Measurements from ENCODE around the gene DNAJA3. TPM values are rescaled to one million over a fixed set of nuclear protein-coding genes. Genes with fewer than 3 reads are reported as not detected.

The DNAJA3 gene
- total RNA-seq, 2 experiments from 2014 or later, result 64.0 to 68.7 TPM

- Mint-ChIP-seq H3K36me3 (peaks cover 31% of the 10 kb centered on the region), H3K27ac (peak overlapping the region; percentile 91), H3K9me3 (ENCODE audit: low read depth) (no peaks in the 10 kb centered on the region), H3K4me3 (peak overlapping the region; percentile 27), H3K27me3 (no peaks in the 10 kb centered on the region), H3K4me1 (peaks cover 29% of the 10 kb centered on the region)
- DNase-seq (peak; percentile 94), ATAC-seq (peak; percentile 98)
- CTCF ChIA-PET, result interaction anchor here (0.6 to 2.8 kb wide), 9 partner anchors 10 to 191 kb away, joined by 3 to 22 read pairs (median 3); partner anchors contain the start of genes HMOX2, MGRN1 and NMRAL1
Measured at GRCh38 chr16:4465977-4466779, 40.5 kb downstream of the DNAJA3 start.

GRCh38 chr16:4467916-4468315 lies 42.2 kb downstream of the DNAJA3 start:
- DNase-seq, result no peak
- H3K4me1 Mint-ChIP-seq, result peaks cover 36% of the 10 kb centered on the region
- H3K36me3 Mint-ChIP-seq, result peaks cover 36% of the 10 kb centered on the region
- ATAC-seq, result no peak
- H3K27me3 Mint-ChIP-seq, result no peaks in the 10 kb centered on the region
- no peak overlapping the region for H3K27ac Mint-ChIP-seq
- CTCF ChIA-PET, result interaction anchor here (2.8 kb wide), 1 partner anchor 8 kb away, joined by 22 read pairs; the partner anchor contains the start of genes HMOX2 and NMRAL1
- H3K9me3 Mint-ChIP-seq (ENCODE audit: low read depth), result no peaks in the 10 kb centered on the region
- H3K4me3 Mint-ChIP-seq, result no peak overlapping the region

DNA sequence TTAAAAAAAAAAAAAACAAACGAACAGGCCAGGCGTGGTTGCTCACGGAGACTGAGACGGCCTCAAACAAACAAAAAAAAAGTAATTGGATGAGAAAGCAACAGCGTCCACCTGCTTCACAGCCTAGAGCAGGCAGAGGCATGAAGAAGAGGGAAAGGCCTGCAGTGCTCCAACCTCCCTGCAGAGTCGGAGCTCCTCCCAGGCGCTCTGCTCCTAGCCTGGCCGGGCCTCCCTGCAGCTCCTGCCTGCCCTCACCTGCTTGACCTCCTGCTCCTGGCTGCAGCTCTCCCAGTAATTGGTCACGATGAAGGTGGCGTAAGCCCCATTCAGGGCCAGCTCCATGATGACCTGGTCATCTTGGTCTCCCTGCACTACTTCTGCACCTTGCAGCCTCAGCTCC lies 43.3 kb downstream of the DNAJA3 start:
- Mint-ChIP-seq H3K9me3 (ENCODE audit: low read depth) (no peaks in the 10 kb centered on the region), H3K27me3 (no peaks in the 10 kb centered on the region), H3K27ac (no peak overlapping the region), H3K4me3 (no peak overlapping the region), H3K4me1 (peaks cover 44% of the 10 kb centered on the region), H3K36me3 (peaks cover 33% of the 10 kb centered on the region)
- no peak for DNase-seq
- no peak for ATAC-seq
- CTCF ChIA-PET, result no interaction called here

DNA sequence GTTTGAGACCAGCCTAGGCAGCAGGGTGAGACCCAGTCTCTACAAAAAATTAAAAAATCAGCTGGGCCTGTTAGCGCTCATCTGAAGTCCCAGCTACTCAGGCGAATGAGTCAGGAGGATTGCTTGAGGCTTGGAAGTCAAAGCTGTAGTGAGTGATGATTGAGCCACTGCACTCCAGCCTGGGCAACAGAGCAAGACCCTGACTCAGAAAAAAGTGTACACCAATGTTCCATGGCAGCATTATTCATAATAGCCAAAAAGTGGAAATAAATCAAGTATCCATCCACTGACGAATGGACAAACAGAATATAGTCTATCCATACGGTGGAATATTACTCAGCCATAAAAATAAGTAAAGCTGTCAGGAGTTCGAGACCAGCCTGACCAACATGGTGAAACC lies 46.2 kb downstream of the DNAJA3 start:
- peaks cover 16% of the 10 kb centered on the region for H3K36me3 Mint-ChIP-seq
- H3K27ac Mint-ChIP-seq, result peak overlapping the region; percentile 5
- ATAC-seq (no peak), DNase-seq (no peak)
- H3K9me3 Mint-ChIP-seq (ENCODE audit: low read depth), result no peaks in the 10 kb centered on the region
- CTCF ChIA-PET, result interaction anchor here (0.8 to 1.2 kb wide), 5 partner anchors 12 to 218 kb away, joined by 3 read pairs; no protein-coding TSS in a partner anchor
- H3K4me1 Mint-ChIP-seq, result peaks cover 38% of the 10 kb centered on the region
- H3K27me3 Mint-ChIP-seq, result no peaks in the 10 kb centered on the region
- no peak overlapping the region for H3K4me3 Mint-ChIP-seq

DNA sequence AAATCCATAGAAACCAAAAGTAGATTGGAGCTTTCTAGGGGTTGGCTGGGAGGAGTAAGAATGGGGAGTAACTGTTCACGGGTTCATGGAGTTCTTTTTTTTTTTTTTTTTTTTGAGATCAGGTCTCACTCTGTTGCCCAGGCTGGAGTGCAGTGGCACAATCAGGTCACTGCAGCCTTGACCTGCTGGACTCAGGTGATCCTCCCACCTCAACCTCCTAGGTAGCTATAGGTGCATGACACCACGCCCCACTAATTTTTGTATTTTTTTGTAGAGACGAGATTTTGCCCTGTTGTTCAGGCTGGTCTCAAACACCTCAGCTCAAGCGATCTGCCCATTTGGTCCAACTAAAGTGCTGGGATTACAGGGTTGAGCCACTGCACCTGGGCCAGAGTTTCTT lies 47.2 kb downstream of the DNAJA3 start:
- peaks cover 37% of the 10 kb centered on the region for H3K4me1 Mint-ChIP-seq
- DNase-seq (no peak), ATAC-seq (no peak)
- peak overlapping the region; percentile 80 for H3K4me3 Mint-ChIP-seq
- CTCF ChIA-PET, result interaction anchor here (1.1 kb wide), 1 partner anchor 13 kb away, joined by 3 read pairs; no protein-coding TSS in a partner anchor
- no peaks in the 10 kb centered on the region for H3K9me3 Mint-ChIP-seq (ENCODE audit: low read depth)
- peaks cover 15% of the 10 kb centered on the region for H3K36me3 Mint-ChIP-seq
- H3K27me3 Mint-ChIP-seq, result no peaks in the 10 kb centered on the region
- peak overlapping the region; percentile 56 for H3K27ac Mint-ChIP-seq

DNA sequence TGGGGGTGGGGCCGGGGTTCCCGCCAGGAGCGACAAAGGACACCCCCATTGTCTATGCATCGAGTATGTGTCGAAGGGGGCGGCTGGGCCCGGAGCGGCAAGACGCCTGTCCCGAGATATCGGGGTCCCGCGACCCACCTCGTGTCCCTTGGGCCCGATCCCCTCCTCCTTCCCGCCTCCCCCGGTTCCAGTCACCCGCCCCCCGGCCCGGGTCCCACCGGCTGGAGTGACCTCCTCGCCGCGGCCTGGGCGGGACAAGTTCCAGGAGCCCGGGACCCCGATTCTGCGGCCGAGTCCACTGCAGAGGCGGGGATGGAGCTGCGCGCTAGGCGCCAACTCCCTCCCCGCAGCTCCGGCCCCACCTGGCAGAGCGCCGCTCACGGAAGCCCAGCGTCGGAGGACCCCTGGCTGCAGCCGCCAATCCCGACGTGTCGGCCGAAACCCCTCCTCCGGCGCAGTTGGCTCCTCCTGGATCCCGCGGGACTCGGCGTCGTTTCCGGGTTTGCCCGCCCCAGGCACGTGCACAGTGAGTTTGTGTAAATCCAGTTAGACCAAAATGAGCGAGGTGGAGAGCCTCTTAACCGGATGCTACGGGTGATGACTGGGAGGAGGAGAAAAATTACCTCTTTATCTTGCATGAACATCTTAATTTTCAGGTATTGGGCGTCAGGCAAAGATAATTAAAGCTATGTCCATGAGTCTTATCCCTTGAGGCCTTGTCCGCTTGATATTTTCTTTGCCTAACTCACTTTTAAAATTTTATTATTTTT lies 48.7 kb downstream of the DNAJA3 start, which contains the start of gene NMRAL1:
Gene NMRAL1 (minus strand): TSS at position 434 of the 770 bp plus-strand sequence. CDS start 493 bp downstream, outside the sequence.
- H3K4me1 Mint-ChIP-seq, result peaks cover 45% of the 10 kb centered on the region

DNA sequence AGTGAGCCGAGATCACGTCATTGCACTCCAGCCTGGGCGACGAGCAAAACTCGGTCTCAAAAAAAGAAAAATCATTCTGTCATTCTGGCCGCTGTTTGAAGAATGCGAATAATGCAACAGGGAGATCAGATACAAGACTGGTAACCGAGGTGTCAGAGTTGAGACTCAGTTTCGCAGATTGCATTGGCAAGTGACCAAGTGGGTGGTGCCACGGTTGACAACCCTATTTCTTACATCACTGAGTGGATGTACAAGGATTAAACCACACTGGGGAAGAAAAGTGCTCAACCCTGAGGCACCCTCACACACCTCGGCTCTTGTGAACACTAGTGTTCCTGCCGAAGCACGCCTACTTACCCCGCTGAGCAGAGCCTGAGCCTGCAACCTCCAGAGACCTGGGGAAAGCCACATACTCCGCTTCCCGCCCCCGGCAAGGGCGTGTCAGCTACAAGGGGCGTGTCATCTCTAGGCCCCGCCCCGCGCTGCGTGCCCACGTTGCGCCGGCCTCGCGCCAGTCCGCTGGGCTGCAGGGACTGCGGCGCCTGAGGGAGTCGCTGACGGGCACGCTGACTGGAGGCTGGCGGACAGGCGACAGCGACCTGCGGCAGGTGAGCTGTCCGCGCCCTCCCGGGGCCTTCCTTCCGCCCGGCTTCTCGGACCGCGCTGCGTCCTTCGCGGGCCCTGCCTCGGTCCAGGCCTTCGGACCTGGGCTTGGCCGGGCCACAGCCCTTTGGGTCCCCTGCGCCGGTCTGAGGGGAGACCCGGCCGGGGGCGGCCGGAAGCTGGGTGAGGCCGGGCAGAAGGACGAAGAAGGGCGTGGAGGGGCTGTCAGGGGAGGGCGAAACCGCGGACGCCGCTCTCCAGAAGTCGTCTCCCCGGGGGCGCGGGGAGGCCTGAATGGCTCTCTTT lies 50.5 kb downstream of the DNAJA3 start, which contains the start of gene HMOX2:
Gene HMOX2 (plus strand): TSS at position 519 of the 909 bp plus-strand sequence. CDS start 29,127 bp downstream, outside the sequence.
- H3K4me3 Mint-ChIP-seq, result peak within 1 kb of the TSS; percentile 92
- peak; percentile 82 for ATAC-seq
- H3K9me3 Mint-ChIP-seq (ENCODE audit: low read depth), result no peaks in the 10 kb centered on the region

More for the DNA sequence above, 48.7 kb downstream of the DNAJA3 start, which contains the start of gene NMRAL1:
- ATAC-seq, result peak; percentile 73
- peak within 1 kb of the TSS; percentile 90 for H3K27ac Mint-ChIP-seq
- H3K27me3 Mint-ChIP-seq, result no peaks in the 10 kb centered on the region
- peak within 1 kb of the TSS; percentile 80 for H3K4me3 Mint-ChIP-seq
- H3K36me3 Mint-ChIP-seq, result peaks cover 16% of the 10 kb centered on the region
- CTCF ChIA-PET, result interaction anchor here (0.8 to 9.4 kb wide), 6 partner anchors 8 to 150 kb away, joined by 3 to 84 read pairs (median 4); partner anchors contain the start of gene MGRN1
- DNase-seq, result peak; percentile 97
- no peaks in the 10 kb centered on the region for H3K9me3 Mint-ChIP-seq (ENCODE audit: low read depth)

DNA sequence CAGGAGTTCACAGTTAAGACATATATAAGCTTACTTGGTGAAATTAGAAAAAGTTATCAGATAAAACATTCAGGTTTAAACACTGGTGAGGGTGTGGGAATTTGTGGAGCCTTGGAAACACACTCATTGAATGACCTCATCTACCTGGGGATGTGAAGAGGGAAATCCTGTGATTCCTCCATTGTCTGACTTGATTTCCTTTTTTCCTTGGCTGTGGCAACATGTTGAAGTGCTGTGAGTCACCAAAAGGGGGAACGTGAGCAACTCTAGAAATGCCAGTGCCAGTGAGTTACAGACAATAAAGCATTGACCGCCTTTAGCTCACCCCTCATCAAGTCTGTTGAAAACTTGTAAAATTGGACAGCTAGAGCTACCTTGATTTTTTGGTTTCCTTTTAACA lies 52.3 kb downstream of the DNAJA3 start:
- H3K4me1 Mint-ChIP-seq, result peaks cover 58% of the 10 kb centered on the region
- ATAC-seq, result no peak
- peak overlapping the region; percentile 79 for H3K27ac Mint-ChIP-seq

More for the DNA sequence above, 50.5 kb downstream of the DNAJA3 start, which contains the start of gene HMOX2:
- Mint-ChIP-seq H3K27ac (peak within 1 kb of the TSS; percentile 80), H3K27me3 (no peaks in the 10 kb centered on the region), H3K36me3 (peaks cover 14% of the 10 kb centered on the region), H3K4me1 (peaks cover 48% of the 10 kb centered on the region)
- CTCF ChIA-PET, result interaction anchor here (0.6 to 9.4 kb wide), 19 partner anchors 9 to 167 kb away, joined by 3 to 84 read pairs (median 4); partner anchors contain the start of genes C16orf96 and CORO7
- peak; percentile 96 for DNase-seq

DNA sequence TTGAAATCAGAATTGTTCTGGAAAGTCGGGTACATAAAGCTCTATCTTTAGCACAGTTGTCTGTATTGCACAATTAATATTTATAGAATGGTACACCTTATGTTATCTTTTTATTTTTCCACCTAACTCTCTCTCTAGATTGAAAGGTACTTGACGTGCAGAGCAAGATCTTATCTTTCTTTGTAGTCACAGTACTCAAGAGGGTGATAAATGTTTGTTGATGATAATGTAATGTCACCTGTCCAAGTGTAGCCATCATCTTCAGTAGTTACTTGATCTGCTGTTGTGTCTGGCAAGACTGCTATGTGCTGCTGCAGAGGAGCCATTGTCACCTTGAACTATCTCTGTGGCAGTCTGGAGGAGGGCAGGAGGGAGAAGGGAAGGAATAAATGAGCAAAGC lies 55.9 kb downstream of the DNAJA3 start:
- ATAC-seq (no peak), DNase-seq (no peak)
- peak overlapping the region; percentile 77 for H3K27ac Mint-ChIP-seq
- CTCF ChIA-PET, result interaction anchor here (0.9 to 9.4 kb wide), 3 partner anchors 19 to 142 kb away, joined by 4 to 84 read pairs (median 4); no protein-coding TSS in a partner anchor
- no peak overlapping the region for H3K4me3 Mint-ChIP-seq
- H3K4me1 Mint-ChIP-seq, result peaks cover 49% of the 10 kb centered on the region
- H3K9me3 Mint-ChIP-seq (ENCODE audit: low read depth), result no peaks in the 10 kb centered on the region
- peaks cover 30% of the 10 kb centered on the region for H3K36me3 Mint-ChIP-seq
- H3K27me3 Mint-ChIP-seq, result no peaks in the 10 kb centered on the region

More for the DNA sequence above, 52.3 kb downstream of the DNAJA3 start:
- peak overlapping the region; percentile 92 for H3K4me3 Mint-ChIP-seq
- peaks cover 15% of the 10 kb centered on the region for H3K36me3 Mint-ChIP-seq
- H3K9me3 Mint-ChIP-seq (ENCODE audit: low read depth), result no peaks in the 10 kb centered on the region
- peak; percentile 46 for DNase-seq
- no peaks in the 10 kb centered on the region for H3K27me3 Mint-ChIP-seq
- CTCF ChIA-PET, result interaction anchor here (0.6 to 9.4 kb wide), 16 partner anchors 11 to 172 kb away, joined by 3 to 84 read pairs (median 4); partner anchors contain the start of gene CDIP1

GRCh38 chr16:4481963-4482362 lies 56.3 kb downstream of the DNAJA3 start:
- CTCF ChIA-PET, result interaction anchor here (0.9 to 9.4 kb wide), 2 partner anchors 19 to 24 kb away, joined by 4 to 84 read pairs; no protein-coding TSS in a partner anchor
- Mint-ChIP-seq H3K4me3 (no peak overlapping the region), H3K27me3 (no peaks in the 10 kb centered on the region), H3K9me3 (ENCODE audit: low read depth) (no peaks in the 10 kb centered on the region), H3K4me1 (peaks cover 53% of the 10 kb centered on the region), H3K36me3 (peaks cover 30% of the 10 kb centered on the region), H3K27ac (peak overlapping the region; percentile 77)
- DNase-seq (no peak), ATAC-seq (no peak)

- peaks cover 35% of the 10 kb centered on the region for H3K36me3 Mint-ChIP-seq
- no peaks in the 10 kb centered on the region for H3K27me3 Mint-ChIP-seq
- ATAC-seq (no peak), DNase-seq (no peak)
- H3K27ac Mint-ChIP-seq, result peak overlapping the region; percentile 96
- H3K4me3 Mint-ChIP-seq, result no peak overlapping the region
- H3K4me1 Mint-ChIP-seq, result peaks cover 64% of the 10 kb centered on the region
- no peaks in the 10 kb centered on the region for H3K9me3 Mint-ChIP-seq (ENCODE audit: low read depth)
- CTCF ChIA-PET, result interaction anchor here (1.3 to 6.2 kb wide), 5 partner anchors 8 to 137 kb away, joined by 3 to 65 read pairs (median 7); partner anchors contain the start of gene HMOX2
Measured at GRCh38 chr16:4486126-4486893, 60.6 kb downstream of the DNAJA3 start.
